Activated T-cell treated with anti-CD3 and anti-CD28 coated beads, Interleukin-2, amount 50 U/mL, for 48 hours (primary cell): ENCODE data around the gene RGS5.

ENCODE experiments used
- DNase-seq, 2 experiments: peaks; one replicate each; pipeline ENCODE4 v3.0.0-alpha.2; 2020

The RGS5 gene

DNA sequence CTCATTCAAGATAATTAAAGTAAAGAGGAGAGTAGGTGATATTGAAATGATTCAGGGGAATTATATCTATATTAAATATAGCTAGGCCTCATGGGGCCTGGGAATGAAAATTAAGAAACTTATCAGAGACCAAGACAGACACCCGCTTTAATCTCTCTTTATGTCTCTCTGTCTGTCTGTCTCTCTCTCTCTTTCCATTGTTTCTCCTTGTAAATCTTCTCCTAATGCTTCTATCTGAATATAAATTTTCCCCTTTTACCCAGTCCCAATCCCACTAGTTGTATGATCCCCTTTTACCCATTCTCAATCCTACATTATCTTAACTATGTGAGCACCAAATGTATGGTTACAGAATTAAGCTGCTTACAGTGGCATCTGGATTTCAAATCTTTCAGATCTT, 61.2 kb downstream of the RGS5 start:
- DNase-seq = no peak

DNA sequence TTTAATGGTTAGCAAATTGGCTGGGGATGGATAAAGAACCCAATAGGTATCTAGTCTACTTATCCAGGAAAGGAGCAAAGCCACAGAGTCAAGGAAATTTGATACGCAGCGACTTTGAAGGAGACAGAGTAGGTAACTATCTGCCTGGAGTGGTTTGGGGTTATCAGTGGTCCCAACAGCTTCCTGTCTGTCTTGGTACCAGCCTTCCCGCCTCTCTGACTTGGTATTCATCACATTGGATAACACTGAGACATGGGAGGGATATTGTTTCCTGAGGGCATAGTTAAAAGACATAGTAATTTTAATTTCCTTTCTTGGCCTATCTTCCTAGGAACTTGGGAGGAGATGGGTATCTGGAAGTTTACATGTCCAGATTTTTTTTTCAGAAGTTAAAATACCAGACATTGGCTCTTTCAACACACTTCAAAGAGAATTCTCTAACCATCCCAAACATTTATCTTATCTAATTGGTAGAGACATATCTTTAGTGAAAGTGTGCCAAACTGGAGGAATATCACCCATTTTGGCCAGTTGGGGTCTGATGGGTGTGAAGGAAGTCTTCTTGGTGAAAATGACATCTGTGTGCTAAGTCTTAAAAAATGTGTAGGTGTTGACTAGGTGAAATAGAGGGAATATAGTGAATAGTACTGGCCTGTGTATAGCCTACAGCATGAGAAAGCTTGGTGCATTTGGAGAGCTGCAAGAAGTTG, 65.0 kb downstream of the RGS5 start:
- DNase-seq = no peak

GRCh38 chr1:163131981-163132380, 70.7 kb downstream of the RGS5 start:
- DNase-seq = no peak

GRCh38 chr1:163130225-163130856, 72.4 kb downstream of the RGS5 start:
- DNase-seq = no peak

DNA sequence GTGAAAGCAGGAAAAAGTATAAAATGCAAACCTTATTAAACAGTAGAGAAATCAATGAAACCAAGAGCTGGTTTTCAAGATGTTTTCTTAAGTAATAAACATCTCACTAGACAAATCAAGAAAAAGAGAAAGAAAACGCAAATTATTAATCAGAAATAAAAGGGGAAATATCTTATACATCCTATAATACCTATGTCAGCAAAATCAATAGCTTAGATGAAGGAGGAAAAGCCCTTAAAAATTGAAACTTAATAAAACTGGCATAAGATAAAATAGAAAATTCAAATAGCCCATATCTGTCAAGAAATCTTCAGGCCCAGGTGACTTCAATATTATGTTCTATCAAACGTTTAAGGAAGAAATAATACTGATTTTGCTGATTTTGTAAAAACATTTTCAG, 74.4 kb downstream of the RGS5 start:
- DNase-seq = no peak

DNA sequence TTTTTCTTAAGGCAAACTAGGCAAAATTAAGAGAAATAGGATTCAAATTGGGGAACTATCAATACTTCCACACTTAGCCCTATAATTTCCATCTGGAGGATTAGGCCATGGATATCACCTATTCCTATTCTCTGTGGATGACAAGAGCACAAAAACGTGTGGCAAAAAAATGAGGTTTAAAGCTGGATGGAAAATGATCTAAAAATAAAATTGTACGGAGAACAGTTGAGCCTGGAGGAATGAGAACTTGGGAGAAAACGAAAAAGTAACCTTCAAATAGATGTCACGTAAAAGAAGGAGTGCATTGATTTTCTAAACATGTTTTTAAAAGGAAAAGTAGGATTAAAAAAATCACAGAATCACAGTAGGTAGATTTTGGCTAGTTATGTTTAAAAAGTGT, 77.9 kb downstream of the RGS5 start:
- no peak for DNase-seq

DNA sequence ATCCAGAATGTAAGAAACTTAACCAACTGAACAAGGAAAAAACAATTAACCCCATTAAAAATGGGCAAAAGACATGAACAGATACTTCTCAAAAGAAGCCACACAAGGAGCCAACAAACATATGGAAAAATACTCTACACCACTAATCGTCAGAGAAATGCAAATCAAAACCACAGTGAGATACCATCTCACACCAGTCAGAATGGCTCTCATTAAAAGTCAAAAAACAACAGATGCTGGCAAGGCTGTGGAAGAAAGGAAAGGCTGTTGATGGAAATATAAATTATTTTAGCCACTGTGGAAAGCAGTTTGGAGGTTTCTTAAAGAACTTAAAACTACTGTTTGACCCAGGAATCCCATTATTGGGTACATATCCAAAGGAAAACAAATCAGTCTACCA, 82.3 kb downstream of the RGS5 start:
- no peak for DNase-seq

- no peak for DNase-seq
Measured at GRCh38 chr1:163119707-163120106, 83.0 kb downstream of the RGS5 start.

GRCh38 chr1:163115887-163116286, 86.8 kb downstream of the RGS5 start:
- DNase-seq = no peak

GRCh38 chr1:163107655-163108054, 95.1 kb downstream of the RGS5 start:
- DNase-seq = no peak

DNA sequence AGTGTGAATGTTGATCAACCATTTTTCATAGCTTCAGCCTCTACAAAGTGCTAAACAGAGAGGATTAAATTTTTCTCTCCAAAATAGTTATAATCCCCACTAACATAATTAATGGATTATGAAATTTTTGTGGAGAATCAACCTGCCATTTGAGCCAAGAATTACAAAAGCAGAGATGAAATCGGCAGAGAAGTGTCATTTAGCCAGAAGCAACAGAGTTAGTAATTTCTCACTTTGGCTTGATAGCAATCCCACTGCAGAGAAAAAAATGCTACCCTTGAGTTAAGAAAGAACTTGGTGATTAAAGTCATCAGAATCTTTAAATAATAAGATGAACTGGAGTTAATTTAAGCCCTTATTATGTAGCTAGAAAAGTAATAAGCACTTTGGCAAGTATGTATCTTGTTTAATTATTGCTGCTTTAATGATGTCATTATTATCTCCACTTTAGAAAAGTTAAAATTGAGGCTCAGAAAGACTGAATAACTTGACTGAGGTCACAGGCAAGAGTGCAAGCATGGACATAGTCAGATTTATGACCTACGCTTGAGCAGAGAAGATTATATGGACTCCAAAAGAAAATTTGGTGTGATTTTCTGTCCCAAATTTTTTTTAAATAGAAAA, 96.2 kb downstream of the RGS5 start:
- DNase-seq = no peak

DNA sequence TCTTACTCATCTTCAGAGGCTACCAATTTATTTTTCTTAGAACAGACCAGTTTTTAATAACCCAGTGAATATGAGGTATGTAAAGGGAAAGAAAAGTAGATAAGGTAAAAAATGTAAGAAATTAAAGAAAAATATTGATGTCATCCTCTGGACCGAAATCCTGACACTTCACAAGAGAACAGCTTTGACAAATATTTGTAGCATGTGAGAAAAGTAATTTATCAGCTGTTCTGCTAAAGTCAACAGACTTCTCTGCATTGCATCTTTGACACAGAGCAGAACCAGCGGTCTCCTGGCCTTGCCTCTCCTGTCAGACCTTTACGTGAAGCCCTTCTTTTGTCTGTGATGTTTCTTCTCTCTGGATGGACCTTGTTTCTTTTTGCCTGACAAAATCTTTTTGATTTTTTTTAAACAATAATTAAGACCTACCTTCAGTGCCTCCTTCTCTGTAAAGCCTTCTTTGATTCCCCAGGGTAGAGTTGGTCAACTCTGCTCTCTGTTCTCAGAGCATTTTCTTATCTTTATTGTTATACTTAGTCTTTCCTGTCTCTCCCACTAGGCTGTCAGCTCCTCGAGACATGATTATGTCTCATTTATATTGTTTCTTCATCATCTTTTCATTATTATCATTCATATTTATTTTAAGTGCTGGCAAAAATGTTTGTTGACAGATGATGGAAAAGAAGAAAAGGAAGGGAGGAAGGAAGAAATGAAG, 98.2 kb downstream of the RGS5 start:
- no peak for DNase-seq

DNA sequence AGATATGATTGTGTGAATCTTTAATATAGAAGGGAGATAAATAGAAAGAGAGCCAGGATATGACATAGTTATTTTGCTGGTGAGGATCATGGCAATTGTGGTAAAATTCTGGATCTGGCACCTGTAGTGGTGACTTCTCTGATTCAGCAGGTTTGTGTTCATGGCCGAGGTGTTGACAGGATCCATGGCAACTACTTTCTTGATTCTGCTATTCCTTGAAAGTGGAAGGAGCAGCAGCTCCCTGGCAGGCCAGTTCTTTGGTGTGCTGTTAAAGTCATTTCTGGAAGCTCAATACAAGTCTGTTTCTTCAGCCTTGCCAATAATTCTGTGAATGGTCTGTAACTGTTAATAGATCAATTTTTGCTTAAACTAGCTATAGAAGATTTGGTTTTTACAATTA, 100.1 kb downstream of the RGS5 start:
- DNase-seq = no peak

- DNase-seq = no peak
Measured at GRCh38 chr1:163095213-163095612, 107.5 kb downstream of the RGS5 start.

GRCh38 chr1:163094589-163094988, 108.1 kb downstream of the RGS5 start:
- DNase-seq = no peak

GRCh38 chr1:163094182-163094581, 108.5 kb downstream of the RGS5 start:
- DNase-seq = no peak

GRCh38 chr1:163093579-163093978, 109.1 kb downstream of the RGS5 start:
- no peak for DNase-seq

- DNase-seq = no peak
Measured at GRCh38 chr1:163093169-163093568, 109.5 kb downstream of the RGS5 start.
